ENCODE results near the gene IGFBP5. TPM values are rescaled to one million over a fixed set of nuclear protein-coding genes. Genes with fewer than 3 reads are reported as not detected.

The IGFBP5 gene
- total and polyA plus RNA-seq, 9 donors: 718 to 3,214 (median 2,226) TPM

- H3K27me3 ChIP-seq: no peaks in the 10 kb centered on the region
- H3K9me3 ChIP-seq: no peaks in the 10 kb centered on the region
- 76 to 79% (median 78%) methylated on average over 21 of the region's 21 CpGs for WGBS, 3 donors
- H3K27ac ChIP-seq: no peak overlapping the region
- intact Hi-C loops (cut with DNase I): loop anchor here in 1 of 4 donors (10.0 kb wide), 1 partner anchor 1076 kb away; no protein-coding TSS in a partner anchor
- peak in 2 of 5 donors; percentile 28 to 43 for DNase-seq
- peaks cover 3% of the 10 kb centered on the region for H3K4me1 ChIP-seq (ENCODE audit: insufficient read depth)
- H3K4me3 ChIP-seq: no peak overlapping the region
- H3K36me3 ChIP-seq: no peaks in the 10 kb centered on the region
- no peak for TF ChIP-seq CTCF (IDR thresholded peaks at IDR 0.05)
- TF ChIP-seq EP300 (IDR thresholded peaks at IDR 0.05): no peak
- no peak for TF ChIP-seq POLR2A (IDR thresholded peaks at IDR 0.05)
Observed at GRCh38 chr2:216678813-216679657, 16.3 kb downstream of the IGFBP5 start.

- H3K4me3 ChIP-seq: no peak overlapping the region
- H3K27me3 ChIP-seq: no peaks in the 10 kb centered on the region
- no peaks in the 10 kb centered on the region for H3K9me3 ChIP-seq
- TF ChIP-seq CTCF (IDR thresholded peaks at IDR 0.05) (no peak), EP300 (IDR thresholded peaks at IDR 0.05) (no peak), POLR2A (IDR thresholded peaks at IDR 0.05) (no peak)
- H3K36me3 ChIP-seq: no peaks in the 10 kb centered on the region
- H3K4me1 ChIP-seq (ENCODE audit: insufficient read depth): no peaks in the 10 kb centered on the region
- intact Hi-C loops (cut with DNase I): loop anchor here in 1 of 4 donors (10.0 kb wide), 1 partner anchor 1077 kb away; no protein-coding TSS in a partner anchor
- peak in 2 of 5 donors; percentile 36 to 38 for DNase-seq
- H3K27ac ChIP-seq: no peak overlapping the region
- whole genome bisulfite sequencing, 3 donors: 90 to 95% (median 94%) methylated on average over 12 of the region's 12 CpGs
Observed at GRCh38 chr2:216678098-216678465, 17.3 kb downstream of the IGFBP5 start.

GRCh38 chr2:216677439-216678097 is 17.8 kb downstream of the IGFBP5 start:
- 83 to 87% (median 85%) methylated on average over 9 of the region's 9 CpGs for WGBS, 3 donors
- Histone ChIP-seq H3K4me1 (ENCODE audit: insufficient read depth) (no peaks in the 10 kb centered on the region), H3K4me3 (no peak overlapping the region), H3K36me3 (no peaks in the 10 kb centered on the region), H3K9me3 (no peaks in the 10 kb centered on the region), H3K27ac (no peak overlapping the region), H3K27me3 (no peaks in the 10 kb centered on the region)
- peak in 1 of 5 donors; percentile 34 for DNase-seq
- TF ChIP-seq CTCF (IDR thresholded peaks at IDR 0.05) (no peak), POLR2A (IDR thresholded peaks at IDR 0.05) (no peak), EP300 (IDR thresholded peaks at IDR 0.05) (no peak)
- intact Hi-C loops (cut with DNase I): loop anchor here in 1 of 4 donors (10.0 kb wide), 1 partner anchor 1077 kb away; no protein-coding TSS in a partner anchor

- Histone ChIP-seq H3K27ac (no peak overlapping the region), H3K9me3 (no peaks in the 10 kb centered on the region), H3K27me3 (no peaks in the 10 kb centered on the region), H3K4me3 (no peak overlapping the region), H3K36me3 (no peaks in the 10 kb centered on the region), H3K4me1 (ENCODE audit: insufficient read depth) (no peaks in the 10 kb centered on the region)
- WGBS, 3 donors: 73 to 81% (median 76%) methylated on average over 17 of the region's 17 CpGs
- no peak for TF ChIP-seq CTCF (IDR thresholded peaks at IDR 0.05)
- TF ChIP-seq POLR2A (IDR thresholded peaks at IDR 0.05): no peak
- TF ChIP-seq EP300 (IDR thresholded peaks at IDR 0.05): no peak
- peak in 2 of 5 donors; percentile 34 to 47 for DNase-seq
- intact Hi-C loops (cut with DNase I): loop anchor here in 1 of 4 donors (10.0 kb wide), 1 partner anchor 1078 kb away; no protein-coding TSS in a partner anchor
Observed at GRCh38 chr2:216676630-216677029, 18.7 kb downstream of the IGFBP5 start.
